ENCODE results near the gene CARS2.

DNA sequence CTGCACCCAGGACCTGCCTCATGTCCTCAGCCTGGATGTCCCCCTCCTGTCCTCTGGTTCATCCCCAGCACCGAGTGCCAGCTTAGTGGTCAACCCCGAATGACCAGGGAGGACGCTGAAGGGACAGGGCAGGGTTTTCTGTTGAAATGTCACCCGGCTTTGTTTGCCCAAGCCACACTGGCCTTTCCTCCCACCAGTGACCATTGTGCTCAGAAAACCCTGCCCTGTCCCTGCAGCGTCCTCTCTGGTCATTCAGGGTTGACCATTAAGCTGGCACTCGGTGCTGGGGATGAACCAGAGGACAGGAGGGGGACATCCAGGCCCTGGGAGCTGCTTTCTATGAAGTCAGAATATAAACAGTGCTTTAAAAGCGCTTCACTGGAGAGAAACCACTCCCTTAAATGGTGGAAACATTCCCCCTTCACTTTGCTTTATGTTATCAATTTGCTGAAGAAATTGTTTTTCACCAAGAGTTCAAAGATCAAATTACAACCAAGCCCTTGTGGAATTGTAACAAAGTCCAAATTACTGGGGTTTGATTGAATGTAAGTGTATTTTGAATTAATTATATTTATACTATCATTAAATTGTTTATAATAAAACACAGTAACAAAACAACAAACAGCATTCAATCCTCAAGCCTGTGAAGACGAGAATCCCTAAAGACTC is 21.4 kb downstream of the CARS2 start:
- TF ChIP-seq, protein P1, sequence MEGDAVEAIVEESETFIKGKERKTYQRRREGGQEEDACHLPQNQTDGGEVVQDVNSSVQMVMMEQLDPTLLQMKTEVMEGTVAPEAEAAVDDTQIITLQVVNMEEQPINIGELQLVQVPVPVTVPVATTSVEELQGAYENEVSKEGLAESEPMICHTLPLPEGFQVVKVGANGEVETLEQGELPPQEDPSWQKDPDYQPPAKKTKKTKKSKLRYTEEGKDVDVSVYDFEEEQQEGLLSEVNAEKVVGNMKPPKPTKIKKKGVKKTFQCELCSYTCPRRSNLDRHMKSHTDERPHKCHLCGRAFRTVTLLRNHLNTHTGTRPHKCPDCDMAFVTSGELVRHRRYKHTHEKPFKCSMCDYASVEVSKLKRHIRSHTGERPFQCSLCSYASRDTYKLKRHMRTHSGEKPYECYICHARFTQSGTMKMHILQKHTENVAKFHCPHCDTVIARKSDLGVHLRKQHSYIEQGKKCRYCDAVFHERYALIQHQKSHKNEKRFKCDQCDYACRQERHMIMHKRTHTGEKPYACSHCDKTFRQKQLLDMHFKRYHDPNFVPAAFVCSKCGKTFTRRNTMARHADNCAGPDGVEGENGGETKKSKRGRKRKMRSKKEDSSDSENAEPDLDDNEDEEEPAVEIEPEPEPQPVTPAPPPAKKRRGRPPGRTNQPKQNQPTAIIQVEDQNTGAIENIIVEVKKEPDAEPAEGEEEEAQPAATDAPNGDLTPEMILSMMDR (IDR thresholded peaks at IDR 0.05 in 2 of 3, conservative IDR thresholded peaks at IDR 0.05 in 1 of 3; ENCODE audit: borderline replicate concordance in 1 of 3, insufficient read depth in 1 of 3, low read depth in 2 of 3, low read length in 2 of 3) = no peak
- no peak for TF ChIP-seq POLR2AphosphoS5 (IDR thresholded peaks at IDR 0.05; ENCODE audit: low read depth, low read length)
- no peak for TF ChIP-seq POLR2A (IDR thresholded peaks at IDR 0.05; ENCODE audit: borderline replicate concordance, extremely low read depth, insufficient read depth, insufficient read length)
- no peak for TF ChIP-seq EZH2 (IDR thresholded peaks at IDR 0.05)
- no peak for TF ChIP-seq TCF7L2 (IDR thresholded peaks at IDR 0.05; ENCODE audit: borderline replicate concordance, extremely low read depth, insufficient read depth, insufficient read length)
- no peak for TF ChIP-seq RAD21 (IDR thresholded peaks at IDR 0.05; ENCODE audit: low read depth)
- TF ChIP-seq, protein P2, sequence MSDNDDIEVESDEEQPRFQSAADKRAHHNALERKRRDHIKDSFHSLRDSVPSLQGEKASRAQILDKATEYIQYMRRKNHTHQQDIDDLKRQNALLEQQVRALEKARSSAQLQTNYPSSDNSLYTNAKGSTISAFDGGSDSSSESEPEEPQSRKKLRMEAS (IDR thresholded peaks at IDR 0.05) = no peak
- TF ChIP-seq ZNF274 (IDR thresholded peaks at IDR 0.05; ENCODE audit: low read depth, low read length) = no peak

Measured in HCT116 (cell line).